Medulla oblongata (tissue), 1 donor: ENCODE measurements around the gene SARNP.

Experiments
- DNase-seq: peaks from one replicate; pipeline ENCODE4 v3.0.0-alpha.2; 2015; ENCODE audit errors: extremely low spot score

SARNP gene

DNA sequence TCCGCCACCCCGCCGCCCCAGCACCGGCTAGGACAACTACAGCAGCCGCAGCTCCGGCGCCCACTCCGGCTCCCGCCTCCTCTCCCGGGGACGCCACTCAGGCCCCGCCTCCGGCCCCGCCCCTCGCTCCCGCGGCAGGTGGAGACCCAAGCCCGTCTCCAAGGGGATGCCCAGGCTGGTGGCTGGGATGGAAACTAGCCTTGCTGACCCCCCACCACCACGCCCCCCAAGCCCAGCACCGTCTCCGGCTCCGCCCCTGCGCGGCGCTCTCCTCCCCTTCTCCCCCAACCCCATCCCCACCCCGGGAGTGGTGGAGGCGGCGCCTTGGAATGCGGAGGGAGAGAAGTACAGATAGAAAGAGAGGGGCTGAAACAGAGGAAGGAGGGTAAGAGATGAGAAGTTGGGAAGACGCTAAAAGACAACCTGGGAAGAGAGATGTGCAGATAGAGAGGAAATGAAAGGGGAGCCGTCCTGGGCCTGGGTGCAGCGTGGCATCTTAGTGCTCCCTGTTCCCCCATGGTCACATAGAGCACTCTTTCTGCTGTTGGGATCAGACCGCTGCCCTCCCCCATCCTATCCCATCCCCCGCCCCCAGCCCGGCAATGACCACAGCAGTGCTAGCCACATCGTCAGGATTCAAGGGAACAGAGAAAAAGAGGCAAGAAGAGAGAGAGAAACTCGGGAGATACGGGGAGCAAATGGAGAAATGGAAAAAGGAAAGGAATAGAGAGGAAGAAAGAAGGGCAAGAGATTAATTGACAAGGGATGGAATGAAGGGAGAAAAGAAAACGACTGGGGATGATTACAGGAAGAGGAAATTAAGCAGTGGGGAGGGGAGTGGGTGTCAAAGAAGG is 109.5 kb downstream of the SARNP start, which contains the start of gene ITGA7:
Gene ITGA7 (minus strand): TSS at position 64 of the 854 bp plus-strand sequence. CDS start 222 bp downstream, outside the sequence.
- DNase-seq, result peak; percentile 71
